ENCODE results near the gene PLCG1. TPM values are rescaled to one million over a fixed set of nuclear protein-coding genes. Genes with fewer than 3 reads are reported as not detected.
A peak's percentile ranks its signal among the peaks of the same experiment; 100 is the strongest.

The PLCG1 gene
- total RNA-seq, 6 donors from 2014 or later = 69.8 to 383 (median 99.5) TPM

DNA sequence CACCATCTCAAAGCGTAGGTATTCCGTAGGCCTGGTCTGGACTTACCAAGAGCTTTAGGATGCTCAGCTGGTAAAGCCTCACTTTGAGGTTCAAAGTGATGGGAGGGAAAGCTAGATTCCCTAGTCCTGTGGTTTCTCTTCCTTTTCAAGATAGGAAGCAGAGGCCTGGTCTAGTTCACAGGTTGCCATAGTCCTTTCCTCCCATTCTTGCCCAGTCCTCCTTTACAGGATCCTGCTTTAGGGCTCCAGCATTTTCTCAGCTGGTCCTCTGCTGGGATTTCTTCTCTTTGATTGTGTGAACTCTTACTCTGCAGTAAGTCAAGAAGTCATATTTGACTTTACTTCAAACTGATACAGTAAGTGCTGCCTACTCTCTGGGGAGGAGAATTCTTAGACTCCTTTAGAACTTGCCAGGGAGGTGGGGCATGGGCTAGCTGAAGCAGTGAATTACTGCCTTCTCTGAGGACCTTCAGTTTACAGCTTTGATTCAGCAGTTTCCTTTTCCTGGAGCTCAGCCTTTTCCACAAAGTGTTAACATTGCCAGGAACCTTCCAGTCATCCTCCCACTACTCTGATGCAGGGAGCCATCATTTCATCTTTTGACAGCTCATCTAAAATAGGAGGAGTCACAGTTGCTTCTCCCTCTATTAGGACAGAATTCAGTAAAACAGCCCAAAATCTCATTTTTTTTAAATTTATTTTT lies 42.8 kb upstream of the PLCG1 start:
- H3K36me3 ChIP-seq = peaks cover 7 to 85% (median 55%) of the 10 kb centered on the region in 4 donors
- TF ChIP-seq CTCF (IDR thresholded peaks at IDR 0.05) (no peak), POLR2A (IDR thresholded peaks at IDR 0.05) (no peak), POLR2AphosphoS5 (IDR thresholded peaks at IDR 0.05) (no peak), EP300 (IDR thresholded peaks at IDR 0.05) (no peak)

GRCh38 chr20:41095110-41095969 lies 42.0 kb upstream of the PLCG1 start:
- Histone ChIP-seq H3K4me3 (no peak overlapping the region), H3K9me3 (no peaks in the 10 kb centered on the region), H3K27ac (no peak overlapping the region), H3K27me3 (no peaks in the 10 kb centered on the region), H3K4me1 (peaks cover 0 to 4% (median 0%) of the 10 kb centered on the region in 4 donors), H3K36me3 (peaks cover 13 to 87% (median 61%) of the 10 kb centered on the region in 4 donors)
- peak in 1 of 2 donors; percentile 65 for DNase-seq
- 47 to 48% methylated on average over 7 of the region's 7 CpGs for WGBS, 2 donors
- TF ChIP-seq POLR2AphosphoS5 (IDR thresholded peaks at IDR 0.05) = no peak
- TF ChIP-seq POLR2A (IDR thresholded peaks at IDR 0.05) = no peak
- peak; percentile 38 to 80 (median 64) for TF ChIP-seq CTCF (IDR thresholded peaks at IDR 0.05)
- TF ChIP-seq EP300 (IDR thresholded peaks at IDR 0.05) = no peak
- peak; percentile 81 to 89 for ATAC-seq (ENCODE audit: low FRiP score in 2 of 2)

More for the DNA sequence above, 42.8 kb upstream of the PLCG1 start:
- 98 to 100% methylated on average over 2 of the region's 2 CpGs for WGBS, 2 donors
- Histone ChIP-seq H3K4me1 (peaks cover 0 to 4% (median 0%) of the 10 kb centered on the region in 4 donors), H3K27ac (peak overlapping the region in 1 of 4 donors; percentile 28), H3K27me3 (no peaks in the 10 kb centered on the region), H3K9me3 (no peaks in the 10 kb centered on the region), H3K4me3 (no peak overlapping the region)
- no peak for DNase-seq
- ATAC-seq (ENCODE audit: low FRiP score in 2 of 2) = peak in 1 of 2 donors; percentile 47

DNA sequence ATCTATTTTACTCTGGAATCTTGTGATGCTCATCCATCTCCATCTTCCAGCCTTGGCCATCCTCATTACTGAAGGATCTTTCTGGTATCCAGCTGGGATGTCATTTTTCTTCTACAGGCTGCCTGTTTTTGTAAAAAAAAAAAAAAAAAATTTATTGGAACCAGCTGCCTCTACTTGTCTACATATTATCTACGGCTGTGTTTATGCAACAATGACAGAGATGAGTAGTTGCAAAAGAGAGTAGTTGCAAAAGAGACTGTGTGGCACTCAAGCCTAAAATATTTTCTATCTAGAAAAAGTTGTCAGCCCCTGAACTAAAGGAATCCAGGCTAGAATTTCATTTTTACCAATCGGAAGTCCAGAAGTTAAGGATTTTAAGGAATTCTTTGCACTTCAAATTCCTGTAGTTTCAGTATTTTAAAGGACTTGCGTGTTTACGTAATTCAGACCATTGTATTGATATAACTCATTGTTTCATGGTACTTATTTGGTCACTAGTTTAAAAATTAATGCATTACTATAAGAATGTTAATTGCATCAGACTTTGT lies 38.6 kb upstream of the PLCG1 start:
- TF ChIP-seq POLR2AphosphoS5 (IDR thresholded peaks at IDR 0.05) = no peak
- 66 to 75% methylated on average over 4 of the region's 4 CpGs for WGBS, 2 donors
- no peak for DNase-seq
- Histone ChIP-seq H3K27me3 (no peaks in the 10 kb centered on the region), H3K27ac (no peak overlapping the region), H3K9me3 (no peaks in the 10 kb centered on the region), H3K4me1 (peaks cover 0 to 4% (median 0%) of the 10 kb centered on the region in 4 donors), H3K36me3 (peaks cover 32 to 100% (median 69%) of the 10 kb centered on the region in 4 donors), H3K4me3 (no peak overlapping the region)
- ATAC-seq (ENCODE audit: low FRiP score in 2 of 2) = no peak

DNA sequence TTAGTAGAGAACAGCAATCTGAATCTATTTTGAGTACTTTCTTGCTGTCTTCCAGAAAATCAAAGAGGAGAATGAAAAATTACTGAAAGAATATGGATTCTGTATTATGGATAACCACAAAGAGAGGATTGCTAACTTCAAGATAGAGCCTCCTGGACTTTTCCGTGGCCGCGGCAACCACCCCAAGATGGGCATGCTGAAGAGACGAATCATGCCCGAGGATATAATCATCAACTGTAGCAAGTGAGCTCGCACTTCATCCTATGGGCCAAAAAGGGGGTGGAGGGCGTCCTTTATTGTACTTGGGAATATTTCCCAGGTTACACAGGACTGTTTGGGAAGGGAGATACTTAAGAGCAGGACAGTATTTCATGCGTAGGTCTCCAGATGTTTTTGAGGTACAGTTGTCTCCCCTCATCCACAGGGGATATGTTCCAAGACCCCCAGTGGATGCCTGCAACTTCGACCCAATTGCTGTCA lies 37.3 kb upstream of the PLCG1 start:
- no peak for TF ChIP-seq POLR2A (IDR thresholded peaks at IDR 0.05)
- TF ChIP-seq POLR2AphosphoS5 (IDR thresholded peaks at IDR 0.05) = no peak
- TF ChIP-seq CTCF (IDR thresholded peaks at IDR 0.05) = no peak
- no peak for TF ChIP-seq EP300 (IDR thresholded peaks at IDR 0.05)
- Histone ChIP-seq H3K27ac (no peak overlapping the region), H3K9me3 (no peaks in the 10 kb centered on the region), H3K27me3 (no peaks in the 10 kb centered on the region), H3K4me1 (peaks cover 0 to 4% (median 0%) of the 10 kb centered on the region in 4 donors), H3K36me3 (peaks cover 32 to 100% (median 73%) of the 10 kb centered on the region in 4 donors), H3K4me3 (no peak overlapping the region)
- DNase-seq (no peak), ATAC-seq (ENCODE audit: low FRiP score in 2 of 2) (no peak)
- 93 to 96% methylated on average over 9 of the region's 9 CpGs for WGBS, 2 donors

GRCh38 chr20:41101660-41102059 lies 35.7 kb upstream of the PLCG1 start:
- Histone ChIP-seq H3K27me3 (no peaks in the 10 kb centered on the region), H3K36me3 (peaks cover 32 to 91% (median 70%) of the 10 kb centered on the region in 4 donors), H3K4me3 (no peak overlapping the region), H3K4me1 (peaks cover 0 to 4% (median 0%) of the 10 kb centered on the region in 4 donors), H3K9me3 (no peaks in the 10 kb centered on the region), H3K27ac (no peak overlapping the region)
- ATAC-seq (ENCODE audit: low FRiP score in 2 of 2) (no peak), DNase-seq (no peak)
- WGBS, 2 donors = 91 to 93% methylated on average over 2 of the region's 2 CpGs
- TF ChIP-seq EP300 (IDR thresholded peaks at IDR 0.05) = no peak
- no peak for TF ChIP-seq CTCF (IDR thresholded peaks at IDR 0.05)
- TF ChIP-seq POLR2A (IDR thresholded peaks at IDR 0.05) = no peak
- no peak for TF ChIP-seq POLR2AphosphoS5 (IDR thresholded peaks at IDR 0.05)

Measured in upper lobe of left lung (tissue), 6 donors.